Measurements from ENCODE around the gene LYSMD1. TPM values are rescaled to one million over a fixed set of nuclear protein-coding genes. Genes with fewer than 3 reads are reported as not detected.

LYSMD1 gene
- total and polyA plus RNA-seq, 2 of the 8 experiments (the other 6 are each of a cell fraction or from before 2014, with no cell fraction given) = 2.4 to 6.0 TPM

DNA sequence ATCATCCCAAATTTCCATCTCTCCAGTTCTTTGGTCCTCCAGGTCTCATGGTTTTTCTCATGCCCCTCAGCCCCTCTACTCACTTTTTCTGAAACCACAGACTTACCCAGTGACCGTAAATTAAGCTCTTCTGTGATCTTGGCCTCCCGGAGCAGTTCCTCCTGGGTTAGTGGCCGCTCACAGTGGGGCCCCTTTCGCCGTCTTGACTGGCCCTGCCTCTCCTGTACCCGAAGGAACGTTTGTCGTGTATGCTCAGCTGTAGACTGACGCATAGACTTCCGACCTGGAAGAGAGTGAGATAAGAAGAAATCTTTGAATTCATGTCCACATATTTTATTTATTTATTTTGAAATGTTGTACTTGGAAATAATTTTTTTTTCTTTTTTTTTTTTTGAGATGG lies 18.5 kb upstream of the LYSMD1 start (continued):
- TF ChIP-seq GTF2F1 (IDR thresholded peaks at IDR 0.05; ENCODE audit: borderline replicate concordance, low read depth, low read length) (no peak), JUND (IDR thresholded peaks at IDR 0.05; ENCODE audit: low read length) (no peak), HDAC2 (IDR thresholded peaks at IDR 0.05; ENCODE audit: borderline replicate concordance in 1 of 2, low read depth in 2 of 2, low read length in 2 of 2) (no peak), SUZ12 (IDR thresholded peaks at IDR 0.05; ENCODE audit: low read length) (no peak)
- TF ChIP-seq, protein P1, sequence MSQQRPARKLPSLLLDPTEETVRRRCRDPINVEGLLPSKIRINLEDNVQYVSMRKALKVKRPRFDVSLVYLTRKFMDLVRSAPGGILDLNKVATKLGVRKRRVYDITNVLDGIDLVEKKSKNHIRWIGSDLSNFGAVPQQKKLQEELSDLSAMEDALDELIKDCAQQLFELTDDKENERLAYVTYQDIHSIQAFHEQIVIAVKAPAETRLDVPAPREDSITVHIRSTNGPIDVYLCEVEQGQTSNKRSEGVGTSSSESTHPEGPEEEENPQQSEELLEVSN (IDR thresholded peaks at IDR 0.05) = no peak
